Stimulated activated CD4-positive, alpha-beta T cell treated with anti-CD3 and anti-CD28 coated beads, Interleukin-1b, Interleukin-23, amount 100 ng/mL, for 4 hours (primary cell): ENCODE data around the gene ATP5ME.
"Not testable (repeated sequence)": the region's sequence is repeated elsewhere in the genome, so short reads cannot be mapped to it uniquely, and the experiment has no call there.

Experiments used
- DNase-seq, 2 donors: peaks; one replicate each; pipeline ENCODE4 v3.0.0-alpha.2; 2020; ENCODE audit warnings: low read depth in 2 of 2

ATP5ME gene

DNA sequence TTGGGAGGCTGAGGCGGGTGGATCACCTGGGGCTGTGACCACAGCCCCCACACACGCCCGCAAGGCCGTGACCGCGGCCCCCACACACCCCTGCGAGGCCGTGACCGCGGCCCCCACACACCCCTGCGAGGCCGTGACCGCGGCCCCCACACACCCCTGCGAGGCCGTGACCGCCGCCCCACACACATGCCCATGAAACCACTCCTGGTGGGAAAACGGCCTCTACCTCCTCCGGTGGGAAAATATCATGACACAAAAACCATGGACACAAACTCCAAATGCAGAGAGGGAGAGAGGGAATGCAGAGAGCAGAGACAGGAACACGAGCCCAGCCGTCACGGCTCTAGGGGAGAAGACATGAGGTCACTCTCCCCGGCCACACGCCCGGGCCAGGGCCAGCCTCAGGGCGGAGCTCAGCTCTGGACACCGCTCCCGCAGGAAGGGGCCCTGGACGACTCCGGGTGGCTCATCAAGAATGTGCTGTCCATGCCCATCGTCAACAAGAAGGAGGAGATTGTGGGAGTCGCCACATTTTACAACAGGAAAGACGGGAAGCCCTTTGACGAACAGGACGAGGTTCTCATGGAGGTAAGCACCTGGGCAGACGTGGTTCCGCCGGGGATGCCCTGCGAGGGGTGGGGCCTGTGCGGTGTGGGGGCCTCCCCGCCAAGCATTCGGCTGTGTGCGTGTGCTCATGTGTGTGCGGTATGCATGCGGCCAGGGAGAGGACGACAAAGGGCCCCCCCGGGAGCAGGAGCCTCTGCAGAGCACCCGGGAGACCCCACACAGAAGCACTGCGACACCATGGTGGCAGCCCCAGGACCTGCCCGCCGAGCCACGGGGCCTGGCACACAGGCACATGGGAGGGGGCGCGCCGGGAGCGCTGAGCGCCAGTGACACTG, 17.4 kb downstream of the ATP5ME start:
- no peak for DNase-seq

DNA sequence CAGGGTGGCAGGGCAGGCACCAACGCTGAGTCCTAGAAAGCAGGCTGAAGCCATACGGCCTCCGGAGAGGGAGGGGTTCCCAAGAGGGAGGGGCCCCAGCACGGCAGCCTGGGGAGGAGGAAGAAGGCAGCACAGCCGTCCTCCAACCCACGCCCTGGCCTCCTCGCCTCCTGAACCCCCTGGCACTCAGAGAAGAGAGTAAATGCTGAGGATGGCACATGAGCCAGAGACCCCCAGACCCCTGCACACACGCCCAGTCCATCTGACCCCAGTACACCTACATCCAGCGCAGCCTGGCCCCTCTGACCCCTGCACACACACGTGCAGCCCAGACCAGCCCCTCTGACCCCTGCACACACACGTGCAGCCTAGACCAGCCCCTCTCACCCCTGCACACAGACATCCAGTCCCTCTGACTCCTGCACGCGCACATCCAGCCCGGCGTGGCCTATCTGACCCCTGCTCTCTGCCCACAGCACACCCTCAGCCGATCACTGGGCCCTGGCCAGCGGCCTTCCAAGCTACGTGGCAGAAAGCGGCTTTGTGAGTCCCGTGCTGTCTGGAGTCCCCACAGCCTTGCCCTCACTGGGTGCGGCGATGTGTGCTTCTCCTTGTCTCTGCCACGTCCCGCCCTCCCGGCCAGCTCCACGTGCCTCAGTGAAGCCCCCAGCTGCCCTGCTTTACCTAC, 18.5 kb downstream of the ATP5ME start:
- no peak for DNase-seq

GRCh38 chr4:654871-655463, 19.1 kb downstream of the ATP5ME start:
- DNase-seq, result no peak

- DNase-seq, result no peak
Observed at GRCh38 chr4:654503-654845, 19.6 kb downstream of the ATP5ME start.

DNA sequence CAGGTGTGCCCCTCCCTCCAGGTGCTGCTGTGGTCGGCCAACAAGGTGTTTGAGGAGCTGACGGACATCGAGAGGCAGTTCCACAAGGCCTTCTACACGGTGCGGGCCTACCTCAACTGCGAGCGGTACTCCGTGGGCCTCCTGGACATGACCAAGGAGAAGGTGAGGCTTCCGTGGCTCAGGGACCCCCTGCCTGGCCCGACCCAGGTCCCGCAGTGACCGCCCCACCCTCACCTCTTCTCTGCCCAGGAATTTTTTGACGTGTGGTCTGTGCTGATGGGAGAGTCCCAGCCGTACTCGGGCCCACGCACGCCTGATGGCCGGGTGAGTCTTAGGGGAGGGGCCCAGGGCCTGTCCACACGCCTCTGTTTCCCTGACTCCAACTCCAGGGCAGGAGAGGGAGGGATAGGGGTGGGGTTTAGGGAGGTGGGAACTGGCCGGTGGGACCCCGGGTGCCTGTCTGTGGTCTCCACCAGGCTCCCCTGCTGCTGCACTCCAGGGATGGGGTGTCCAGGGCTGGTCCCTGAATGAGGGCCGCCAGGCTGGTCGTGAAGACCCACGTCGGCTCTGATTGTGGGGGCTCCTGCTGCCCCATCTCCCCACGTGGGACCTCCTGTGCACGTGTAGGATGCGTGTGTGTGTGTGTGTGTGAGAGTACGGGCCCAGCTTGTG, 20.1 kb downstream of the ATP5ME start:
- DNase-seq, result no peak

DNA sequence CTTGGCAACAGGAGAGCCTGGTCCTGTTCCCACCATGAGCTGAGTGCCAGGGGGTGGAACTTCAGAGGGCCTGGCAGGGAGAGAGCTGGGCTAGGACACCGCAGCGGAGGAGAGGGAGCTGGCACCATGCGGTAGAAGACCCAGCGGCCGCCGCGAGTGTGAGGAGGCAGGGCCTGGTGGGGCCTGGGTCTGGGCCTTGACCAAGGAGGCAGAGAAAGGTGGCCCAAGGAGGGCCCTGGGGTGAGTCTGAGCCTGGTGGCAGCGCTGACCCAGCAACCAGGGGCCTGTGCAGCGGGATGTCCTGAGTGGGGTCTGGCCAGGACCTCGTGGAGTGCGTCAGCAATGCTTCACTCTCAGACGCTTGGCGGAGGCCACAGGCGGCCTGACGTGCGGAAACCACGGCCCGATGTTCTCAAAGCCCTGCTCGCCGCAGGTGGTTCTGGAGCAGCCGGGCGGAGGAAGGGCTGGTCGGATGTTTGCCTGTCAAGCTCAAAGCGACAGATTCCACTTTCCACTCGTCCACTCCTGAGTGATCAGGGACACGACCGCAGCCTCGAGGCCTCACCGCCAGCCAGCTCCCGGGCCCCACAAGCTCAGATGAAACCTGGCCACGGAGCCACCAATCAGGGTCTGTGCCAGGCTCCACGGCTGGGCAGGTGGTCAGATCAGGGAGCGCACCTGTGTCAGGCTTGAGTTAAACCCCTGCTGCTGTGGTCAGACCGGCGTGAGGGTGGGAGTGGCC, 20.8 kb downstream of the ATP5ME start:
- DNase-seq, result no peak

GRCh38 chr4:651884-652642, 22.0 kb downstream of the ATP5ME start:
- DNase-seq, result no peak

GRCh38 chr4:650951-651883, 22.9 kb downstream of the ATP5ME start:
- no peak for DNase-seq

DNA sequence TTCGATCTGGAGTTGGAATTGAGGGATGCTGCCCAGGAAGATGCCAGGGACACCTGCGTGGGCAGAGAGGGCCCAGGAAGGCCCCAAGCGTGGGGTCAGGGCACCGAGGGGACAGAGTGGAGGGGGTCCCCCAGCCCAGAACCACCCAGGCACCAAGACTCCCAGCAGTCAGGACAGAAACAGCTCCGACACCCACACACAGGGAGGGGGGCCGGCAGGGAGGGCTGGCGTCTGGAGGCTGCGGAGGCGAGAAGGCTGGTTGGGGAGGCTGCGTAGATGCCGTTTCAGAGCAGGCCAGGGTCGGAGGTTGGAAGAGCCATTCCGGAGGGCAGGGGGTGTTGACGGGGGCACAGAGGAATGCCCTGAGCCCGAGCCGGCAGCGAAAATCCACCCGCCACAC, 23.6 kb downstream of the ATP5ME start:
- DNase-seq, result no peak

- no peak for DNase-seq
Observed at GRCh38 chr4:649751-650310, 24.2 kb downstream of the ATP5ME start.

GRCh38 chr4:649293-649625, 24.8 kb downstream of the ATP5ME start:
- DNase-seq, result no peak

GRCh38 chr4:648579-649292, 25.3 kb downstream of the ATP5ME start:
- DNase-seq, result no peak

DNA sequence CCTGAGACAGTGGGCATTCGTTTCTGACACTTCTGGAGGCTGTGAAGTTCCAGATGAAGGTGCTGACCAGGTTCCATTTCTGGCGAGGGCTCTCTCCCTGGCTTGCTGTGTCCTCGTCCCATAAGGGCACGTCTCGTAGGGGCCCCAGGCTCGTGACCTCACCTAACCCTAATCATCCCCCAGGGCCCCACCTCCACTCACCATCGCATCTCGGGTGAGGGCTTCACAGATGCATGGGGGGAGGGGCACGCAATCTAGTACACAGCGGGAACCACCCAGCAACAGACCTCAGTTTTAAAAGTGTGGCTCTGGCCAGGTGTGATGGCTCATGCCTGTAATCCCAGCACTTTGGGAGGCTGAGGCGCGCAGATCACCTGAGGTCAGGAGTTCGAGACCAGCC, 26.6 kb downstream of the ATP5ME start:
- DNase-seq, result no peak

GRCh38 chr4:646460-646859, 27.6 kb downstream of the ATP5ME start:
- peak; percentile 9 to 13 for DNase-seq

- not testable (repeated sequence) for DNase-seq
Observed at GRCh38 chr4:642366-642765, 31.7 kb downstream of the ATP5ME start.

GRCh38 chr4:637536-638280, 36.4 kb downstream of the ATP5ME start:
- no peak for DNase-seq

DNA sequence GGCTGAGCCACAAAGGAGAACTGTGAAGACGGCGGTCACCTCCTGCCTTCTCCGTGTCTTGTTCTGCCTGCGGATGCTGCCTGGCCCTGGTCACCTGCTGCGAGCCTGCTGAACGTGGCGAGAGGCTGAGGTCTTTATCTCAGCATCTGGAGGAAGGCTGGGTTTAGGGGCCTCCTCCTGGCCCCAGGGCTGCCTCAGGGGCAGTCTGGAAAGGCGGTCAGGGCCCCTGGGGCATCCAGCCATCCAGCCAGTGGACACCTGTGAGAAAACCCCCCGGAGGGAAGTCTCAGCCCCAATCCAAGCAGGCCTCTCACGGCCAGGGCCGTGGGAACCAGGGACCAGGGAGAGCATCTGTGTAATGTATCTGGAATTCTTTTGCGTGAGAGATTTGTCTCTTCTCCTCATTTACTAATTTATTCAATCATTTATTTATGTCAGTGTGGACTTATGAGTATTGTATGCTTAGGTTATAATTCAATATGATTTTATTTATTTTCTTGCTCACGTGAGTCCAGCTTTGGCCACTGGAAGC, 37.4 kb downstream of the ATP5ME start:
- no peak for DNase-seq
